Stimulated activated CD4-positive, alpha-beta T cell treated with anti-CD3 and anti-CD28 coated beads, Interleukin-4, amount 100 ng/mL, for 48 hours (primary cell): ENCODE data around the gene NOMO2.
"Not testable (repeated sequence)": the region's sequence is repeated elsewhere in the genome, so short reads cannot be mapped to it uniquely, and the experiment has no call there.

ENCODE experiments used
- DNase-seq, 2 donors: peaks; one replicate each; pipeline ENCODE4 v3.0.0-alpha.2; 2020; ENCODE audit warnings: low read depth in 2 of 2

NOMO2 gene

GRCh38 chr16:18522637-18523036 is 39.3 kb downstream of the NOMO2 start:
- not testable (repeated sequence) for DNase-seq

GRCh38 chr16:18521445-18522181 is 40.3 kb downstream of the NOMO2 start:
- not testable (repeated sequence) for DNase-seq

- not testable (repeated sequence) for DNase-seq
Observed at GRCh38 chr16:18518536-18519283, 43.2 kb downstream of the NOMO2 start.

- not testable (repeated sequence) for DNase-seq
Observed at GRCh38 chr16:18498430-18498829, 63.5 kb downstream of the NOMO2 start.

GRCh38 chr16:18497032-18497431 is 64.9 kb downstream of the NOMO2 start:
- not testable (repeated sequence) for DNase-seq

- not testable (repeated sequence) for DNase-seq
Observed at GRCh38 chr16:18492118-18492897, 69.6 kb downstream of the NOMO2 start.

GRCh38 chr16:18436025-18436424 is 125.9 kb downstream of the NOMO2 start:
- not testable (repeated sequence) for DNase-seq

GRCh38 chr16:18415827-18416226 is 146.1 kb downstream of the NOMO2 start:
- not testable (repeated sequence) for DNase-seq

- not testable (repeated sequence) for DNase-seq
Observed at GRCh38 chr16:18409532-18410293, 152.2 kb downstream of the NOMO2 start.

GRCh38 chr16:18401851-18402657 is 159.8 kb downstream of the NOMO2 start:
- not testable (repeated sequence) for DNase-seq

- DNase-seq = peak in 1 of 2 donors; percentile 2
Observed at GRCh38 chr16:18401159-18401558, 160.7 kb downstream of the NOMO2 start.

GRCh38 chr16:18394363-18394762 is 167.5 kb downstream of the NOMO2 start:
- not testable (repeated sequence) for DNase-seq

- DNase-seq = not testable (repeated sequence)
Observed at GRCh38 chr16:18387767-18388166, 174.1 kb downstream of the NOMO2 start.

- DNase-seq = not testable (repeated sequence)
Observed at GRCh38 chr16:18386517-18386916, 175.4 kb downstream of the NOMO2 start.

GRCh38 chr16:18385285-18385684 is 176.6 kb downstream of the NOMO2 start:
- DNase-seq = not testable (repeated sequence)

- DNase-seq = not testable (repeated sequence)
Observed at GRCh38 chr16:18384869-18385268, 177.0 kb downstream of the NOMO2 start.

- not testable (repeated sequence) for DNase-seq
Observed at GRCh38 chr16:18384098-18384636, 177.7 kb downstream of the NOMO2 start.

- DNase-seq = not testable (repeated sequence)
Observed at GRCh38 chr16:18382696-18383095, 179.2 kb downstream of the NOMO2 start.
